Measurements from ENCODE around the gene STRADB. TPM values are rescaled to one million over a fixed set of nuclear protein-coding genes. Genes with fewer than 3 reads are reported as not detected.

Gene STRADB
- total and polyA plus RNA-seq, 2 of the 4 experiments (the other 2 are of a cell fraction) = 14.9 to 31.5 TPM

DNA sequence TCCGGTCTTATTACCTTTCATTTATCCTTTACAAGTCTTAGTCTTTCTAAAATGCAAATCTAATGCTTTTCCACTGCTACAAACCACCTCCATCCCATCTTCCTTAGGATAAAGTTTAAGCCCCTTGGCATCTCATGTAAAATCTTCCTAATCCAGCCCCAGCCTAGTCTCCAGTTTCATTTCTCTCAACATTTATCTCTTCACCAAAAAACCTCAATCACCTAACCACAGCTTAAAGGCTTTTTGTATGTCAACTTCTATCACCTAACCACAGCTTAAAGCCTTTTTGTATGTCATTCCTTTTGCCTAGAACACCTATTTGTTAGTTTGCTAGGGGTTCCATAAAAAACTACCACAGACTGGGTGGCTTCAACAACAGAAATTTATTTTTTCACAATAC, 4.5 kb upstream of the STRADB start:
- Histone ChIP-seq H2AFZ (replicated peaks; ENCODE audit: low read length, poor library complexity) (no peak overlapping the region), H4K91ac (ENCODE audit: insufficient read depth, low read depth, low read length) (no peak overlapping the region), H3K27me3 (ENCODE audit: control insufficient read depth, insufficient read depth, low read length) (no peaks in the 10 kb centered on the region), H3K9me3 (ENCODE audit: control insufficient read depth, insufficient read depth, low read length) (no peaks in the 10 kb centered on the region), H3K56ac (ENCODE audit: extremely low read depth, insufficient read depth, low read length) (no peak overlapping the region), H3K27ac (ENCODE audit: insufficient read depth, low read length) (no peak overlapping the region), H4K5ac (ENCODE audit: low read depth, low read length) (no peak overlapping the region), H3K4me1 (ENCODE audit: control insufficient read depth, insufficient read depth, low read length) (no peaks in the 10 kb centered on the region; the same call in 1 of the 2 replicates), H4K20me1 (ENCODE audit: insufficient read depth, low read length) (peaks cover 7% of the 10 kb centered on the region; the same call in 1 of the 2 replicates), H2BK20ac (ENCODE audit: low read depth, low read length) (no peak overlapping the region), H3K36me3 (ENCODE audit: control insufficient read depth, insufficient read depth, low read length) (no peaks in the 10 kb centered on the region), H3K9ac (ENCODE audit: low read depth, low read length) (no peak overlapping the region), H2AK5ac (ENCODE audit: low read depth, low read length) (no peak overlapping the region), H3K79me1 (ENCODE audit: low read depth in 1 of 2, low read length in 2 of 2) (peaks cover 25 to 60% of the 10 kb centered on the region in 2 experiments), H4K8ac (ENCODE audit: low read depth in 2 of 2, low read length in 2 of 2) (no peak overlapping the region), H3K23ac (ENCODE audit: low read depth, low read length) (no peak overlapping the region), H3K4ac (ENCODE audit: low read depth, low read length) (no peak overlapping the region), H2BK5ac (ENCODE audit: low read depth, low read length, poor library complexity, severe bottlenecking) (no peak overlapping the region), H3K18ac (ENCODE audit: low read depth, low read length) (no peak overlapping the region), H2BK15ac (ENCODE audit: low read depth, low read length) (no peak overlapping the region), H2BK120ac (ENCODE audit: low read depth, low read length) (no peak overlapping the region), H3K4me2 (ENCODE audit: low read depth, low read length) (no peak overlapping the region), H2AK9ac (replicated peaks; ENCODE audit: low read depth, low read length, poor library complexity) (no peak overlapping the region), H3K4me3 (ENCODE audit: insufficient read depth, low read depth, low read length) (no peak overlapping the region), H3K14ac (replicated peaks; ENCODE audit: low read depth, low read length) (no peak overlapping the region), H3K9me1 (ENCODE audit: insufficient read depth, low read length) (no peaks in the 10 kb centered on the region)
- dilution Hi-C loops (cut with HindIII; ENCODE audit: low sequenced_read_pairs, unreplicated experiment) = no loop called here
- no TSS peak for BruUV-seq (replicated peaks)
- intact Hi-C loops (cut with micrococcal nuclease) = no loop called here
- 86% methylated on average over 1 of the region's 1 CpG; no CpG with 5 or more reads in 1 of the 2 experiments for WGBS, 2 experiments (ENCODE audit: extremely low coverage in 2 of 2, insufficient read length in 1 of 2)
- ATAC-seq (ENCODE audit: low read depth) = no peak
- no peak for DNase-seq
- TF ChIP-seq FOS (IDR thresholded peaks at IDR 0.05; ENCODE audit: low read depth, low read length) (no peak), CEBPB (IDR thresholded peaks at IDR 0.05; ENCODE audit: low read depth, low read length) (no peak), POLR2A (IDR thresholded peaks at IDR 0.05; ENCODE audit: low read depth, low read length) (no peak), CHD1 (IDR thresholded peaks at IDR 0.05; ENCODE audit: low read depth, low read length) (no peak), MAFK (IDR thresholded peaks at IDR 0.05; ENCODE audit: low read depth, low read length) (no peak), RAD21 (IDR thresholded peaks at IDR 0.05; ENCODE audit: low read length) (no peak), RFX5 (IDR thresholded peaks at IDR 0.05; ENCODE audit: low read depth, low read length) (no peak), NFE2L2 (IDR thresholded peaks at IDR 0.05; ENCODE audit: low read depth, low read length) (no peak), MAZ (IDR thresholded peaks at IDR 0.05; ENCODE audit: borderline replicate concordance, low read depth, low read length) (no peak)
- TF ChIP-seq, protein P1, sequence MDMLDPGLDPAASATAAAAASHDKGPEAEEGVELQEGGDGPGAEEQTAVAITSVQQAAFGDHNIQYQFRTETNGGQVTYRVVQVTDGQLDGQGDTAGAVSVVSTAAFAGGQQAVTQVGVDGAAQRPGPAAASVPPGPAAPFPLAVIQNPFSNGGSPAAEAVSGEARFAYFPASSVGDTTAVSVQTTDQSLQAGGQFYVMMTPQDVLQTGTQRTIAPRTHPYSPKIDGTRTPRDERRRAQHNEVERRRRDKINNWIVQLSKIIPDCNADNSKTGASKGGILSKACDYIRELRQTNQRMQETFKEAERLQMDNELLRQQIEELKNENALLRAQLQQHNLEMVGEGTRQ (IDR thresholded peaks at IDR 0.05; ENCODE audit: low read depth, low read length) = no peak
- TF ChIP-seq, protein P2, sequence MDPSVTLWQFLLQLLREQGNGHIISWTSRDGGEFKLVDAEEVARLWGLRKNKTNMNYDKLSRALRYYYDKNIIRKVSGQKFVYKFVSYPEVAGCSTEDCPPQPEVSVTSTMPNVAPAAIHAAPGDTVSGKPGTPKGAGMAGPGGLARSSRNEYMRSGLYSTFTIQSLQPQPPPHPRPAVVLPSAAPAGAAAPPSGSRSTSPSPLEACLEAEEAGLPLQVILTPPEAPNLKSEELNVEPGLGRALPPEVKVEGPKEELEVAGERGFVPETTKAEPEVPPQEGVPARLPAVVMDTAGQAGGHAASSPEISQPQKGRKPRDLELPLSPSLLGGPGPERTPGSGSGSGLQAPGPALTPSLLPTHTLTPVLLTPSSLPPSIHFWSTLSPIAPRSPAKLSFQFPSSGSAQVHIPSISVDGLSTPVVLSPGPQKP (IDR thresholded peaks at IDR 0.05; ENCODE audit: borderline replicate concordance, low read depth, low read length) = no peak
- TF ChIP-seq, protein P3, sequence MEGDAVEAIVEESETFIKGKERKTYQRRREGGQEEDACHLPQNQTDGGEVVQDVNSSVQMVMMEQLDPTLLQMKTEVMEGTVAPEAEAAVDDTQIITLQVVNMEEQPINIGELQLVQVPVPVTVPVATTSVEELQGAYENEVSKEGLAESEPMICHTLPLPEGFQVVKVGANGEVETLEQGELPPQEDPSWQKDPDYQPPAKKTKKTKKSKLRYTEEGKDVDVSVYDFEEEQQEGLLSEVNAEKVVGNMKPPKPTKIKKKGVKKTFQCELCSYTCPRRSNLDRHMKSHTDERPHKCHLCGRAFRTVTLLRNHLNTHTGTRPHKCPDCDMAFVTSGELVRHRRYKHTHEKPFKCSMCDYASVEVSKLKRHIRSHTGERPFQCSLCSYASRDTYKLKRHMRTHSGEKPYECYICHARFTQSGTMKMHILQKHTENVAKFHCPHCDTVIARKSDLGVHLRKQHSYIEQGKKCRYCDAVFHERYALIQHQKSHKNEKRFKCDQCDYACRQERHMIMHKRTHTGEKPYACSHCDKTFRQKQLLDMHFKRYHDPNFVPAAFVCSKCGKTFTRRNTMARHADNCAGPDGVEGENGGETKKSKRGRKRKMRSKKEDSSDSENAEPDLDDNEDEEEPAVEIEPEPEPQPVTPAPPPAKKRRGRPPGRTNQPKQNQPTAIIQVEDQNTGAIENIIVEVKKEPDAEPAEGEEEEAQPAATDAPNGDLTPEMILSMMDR (conservative IDR thresholded peaks at IDR 0.05; ENCODE audit: low read depth, low read length) = no peak
- ChIA-PET CTCF (no interaction called here), POLR2A (ENCODE audit: unreplicated experiment) (no interaction called here)
- in situ Hi-C loops (cut with MboI; ENCODE audit: low sequenced_read_pairs) = no loop called here
